HepG2 (cell line): ENCODE data around the gene CREBRF. TPM values are rescaled to one million over a fixed set of nuclear protein-coding genes. Genes with fewer than 3 reads are reported as not detected.

Experiments
- HOXA7 ChIP-seq: sonication (generic); formaldehyde crosslinking; IDR thresholded peaks from 2 replicates; pipeline ENCODE4 v1.8.1; 2022; ENCODE audit warnings: mild to moderate bottlenecking, missing genetic modification reagents, moderate library complexity
- KLF15 ChIP-seq: sonication (generic); formaldehyde crosslinking; IDR thresholded peaks from 2 replicates; pipeline ENCODE4 v1.8.1; 2023; ENCODE audit warnings: borderline replicate concordance, mild to moderate bottlenecking, inconsistent platforms, missing genetic modification reagents, mixed read lengths
- MATR3 ChIP-seq: sonication (generic); formaldehyde crosslinking; IDR thresholded peaks from 2 replicates; pipeline ENCODE4 v1.4.0; 2020; ENCODE audit warnings: missing genetic modification reagents
- MNT ChIP-seq: fragments of 450-650 bp; IDR thresholded peaks from 2 replicates; pipeline ENCODE4 v1.6.1; 2016
- RXRB ChIP-seq: IDR thresholded peaks from 2 replicates; pipeline ENCODE4 v1.6.1; 2016; ENCODE audit warnings: borderline replicate concordance, missing genetic modification reagents, missing compliant biosample characterization
- SMARCE1 ChIP-seq: fragments of 450-650 bp; IDR thresholded peaks from 2 replicates; pipeline ENCODE4 v1.6.1; 2017; ENCODE audit warnings: borderline replicate concordance
- ZNF160 ChIP-seq: sonication (generic); formaldehyde crosslinking; IDR thresholded peaks from 2 replicates; pipeline ENCODE4 v1.8.0; 2022; ENCODE audit warnings: mild to moderate bottlenecking, inconsistent platforms, missing genetic modification reagents
- ZNF232 ChIP-seq: sonication (generic); formaldehyde crosslinking; IDR thresholded peaks from 2 replicates; pipeline ENCODE4 v1.4.0; 2020; ENCODE audit warnings: missing genetic modification reagents, borderline replicate concordance
- ZNF260 ChIP-seq: sonication (generic); formaldehyde crosslinking; IDR thresholded peaks from 2 replicates; pipeline ENCODE4 v1.4.0; 2020; ENCODE audit warnings: missing genetic modification reagents, low read depth, mild to moderate bottlenecking, borderline replicate concordance
- ZNF354B ChIP-seq: sonication (generic); formaldehyde crosslinking; IDR thresholded peaks from 2 replicates; pipeline ENCODE4 v1.8.0; 2022; ENCODE audit warnings: mild to moderate bottlenecking, missing genetic modification reagents
- ZNF570 ChIP-seq: sonication (generic); formaldehyde crosslinking; IDR thresholded peaks from 2 replicates; pipeline ENCODE4 v1.4.0; 2020; ENCODE audit warnings: mild to moderate bottlenecking, missing genetic modification reagents, borderline replicate concordance
- ZNF572 ChIP-seq: sonication (generic); formaldehyde crosslinking; IDR thresholded peaks from 2 replicates; pipeline ENCODE4 v1.5.1; 2020; ENCODE audit warnings: mild to moderate bottlenecking, missing genetic modification reagents
- polyA plus RNA-seq, 8 experiments: library from polyadenylated mRNA; depleted of rRNA in 3 of 8; stranded (reverse) in 7 of 8; unstranded in 1 of 8; fragments of >200 nt; fragmentation: Illumina TruSeq in 4 of 8; extraction: Trizol in 4 of 8; gene quantifications; 2 replicates each; pipeline versions ENCODE4 v1.2.1 to v1.2.3, GENCODE V29; 2011 to 2016; ENCODE audit warnings: low read depth in 4 of 8, missing spikeins in 1 of 8, mixed read lengths in 1 of 8; ENCODE audit not compliant: insufficient read depth in 1 of 8
- total RNA-seq, 5 experiments: library from RNA; depleted of rRNA; stranded (reverse); fragments of >200 nt; fragmentation: Illumina TruSeq; extraction: Trizol; gene quantifications; 2 replicates each; pipeline ENCODE4 v1.2.3, GENCODE V29; 2016; ENCODE audit warnings: low read depth in 1 of 5
- TF ChIP-seq, protein P1 (sequence below): sonication (generic); formaldehyde crosslinking; IDR thresholded peaks from 2 replicates; pipeline ENCODE4 v1.4.0; 2020; ENCODE audit warnings: mild to moderate bottlenecking, missing genetic modification reagents
- TF ChIP-seq, protein P2 (sequence below): IDR thresholded peaks from 2 replicates; pipeline ENCODE4 v1.6.1; 2012; ENCODE audit warnings: low read length, improper control_type of control experiment
- TF ChIP-seq, protein P3 (sequence below): sonication (generic); formaldehyde crosslinking; IDR thresholded peaks from 2 replicates; pipeline ENCODE4 v1.4.0; 2020; ENCODE audit warnings: missing genetic modification reagents, low read depth, mild to moderate bottlenecking, borderline replicate concordance
- TF ChIP-seq, protein P4 (sequence below): IDR thresholded peaks from 2 replicates; pipeline ENCODE4 v1.6.1; 2016

The CREBRF gene
- total and polyA plus RNA-seq, 2 of the 13 experiments (the other 11 are each of a cell fraction or from before 2014, with no cell fraction given), result 4.5 to 10.2 TPM

DNA sequence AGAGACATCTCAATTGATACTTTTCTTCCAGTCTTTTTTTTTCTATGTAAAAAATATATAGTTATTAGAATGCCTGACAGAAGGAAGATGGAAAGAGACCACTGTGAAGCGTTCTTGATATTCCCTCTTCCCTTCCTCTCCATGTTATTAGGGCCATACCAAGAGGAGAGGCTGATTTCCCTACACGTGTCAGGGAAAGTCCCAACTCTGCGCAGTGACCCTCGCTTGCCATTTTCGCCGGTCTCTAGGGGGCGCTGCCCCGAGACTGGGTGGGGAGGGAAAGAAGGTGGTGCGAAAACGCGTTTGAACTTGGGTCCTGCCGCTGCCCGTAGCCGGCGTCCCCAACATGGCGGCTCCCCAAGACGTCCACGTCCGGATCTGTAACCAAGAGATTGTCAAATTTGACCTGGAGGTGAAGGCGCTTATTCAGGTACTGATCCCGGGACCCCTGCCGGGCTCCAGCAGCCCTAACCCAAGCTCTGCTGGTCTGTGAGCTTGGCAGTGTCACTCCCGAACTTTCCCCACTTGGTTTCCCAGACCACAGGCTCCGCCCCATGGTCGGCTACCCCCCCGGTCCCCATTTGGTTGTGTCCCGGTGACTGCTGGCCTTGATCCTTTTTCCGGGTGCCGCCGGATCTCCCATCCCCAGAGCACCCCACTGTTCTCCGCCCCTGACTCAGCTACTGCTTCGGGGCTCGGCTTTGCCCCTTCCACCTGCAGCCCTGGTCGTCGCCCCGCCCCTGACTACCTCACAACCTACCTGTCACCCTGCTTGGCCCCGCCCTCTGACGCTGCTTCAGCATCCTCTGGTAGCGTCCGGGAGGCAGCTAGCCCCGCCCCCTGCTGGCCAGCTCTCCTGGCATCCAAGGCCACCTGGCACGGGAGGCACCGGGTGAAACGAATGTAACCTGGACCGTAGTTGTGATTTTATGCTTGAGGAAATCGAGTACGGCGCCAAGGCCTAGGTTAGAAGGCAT lies 88.3 kb downstream of the CREBRF start, which contains the start of gene BNIP1 (continued):
- TF ChIP-seq, protein P1, sequence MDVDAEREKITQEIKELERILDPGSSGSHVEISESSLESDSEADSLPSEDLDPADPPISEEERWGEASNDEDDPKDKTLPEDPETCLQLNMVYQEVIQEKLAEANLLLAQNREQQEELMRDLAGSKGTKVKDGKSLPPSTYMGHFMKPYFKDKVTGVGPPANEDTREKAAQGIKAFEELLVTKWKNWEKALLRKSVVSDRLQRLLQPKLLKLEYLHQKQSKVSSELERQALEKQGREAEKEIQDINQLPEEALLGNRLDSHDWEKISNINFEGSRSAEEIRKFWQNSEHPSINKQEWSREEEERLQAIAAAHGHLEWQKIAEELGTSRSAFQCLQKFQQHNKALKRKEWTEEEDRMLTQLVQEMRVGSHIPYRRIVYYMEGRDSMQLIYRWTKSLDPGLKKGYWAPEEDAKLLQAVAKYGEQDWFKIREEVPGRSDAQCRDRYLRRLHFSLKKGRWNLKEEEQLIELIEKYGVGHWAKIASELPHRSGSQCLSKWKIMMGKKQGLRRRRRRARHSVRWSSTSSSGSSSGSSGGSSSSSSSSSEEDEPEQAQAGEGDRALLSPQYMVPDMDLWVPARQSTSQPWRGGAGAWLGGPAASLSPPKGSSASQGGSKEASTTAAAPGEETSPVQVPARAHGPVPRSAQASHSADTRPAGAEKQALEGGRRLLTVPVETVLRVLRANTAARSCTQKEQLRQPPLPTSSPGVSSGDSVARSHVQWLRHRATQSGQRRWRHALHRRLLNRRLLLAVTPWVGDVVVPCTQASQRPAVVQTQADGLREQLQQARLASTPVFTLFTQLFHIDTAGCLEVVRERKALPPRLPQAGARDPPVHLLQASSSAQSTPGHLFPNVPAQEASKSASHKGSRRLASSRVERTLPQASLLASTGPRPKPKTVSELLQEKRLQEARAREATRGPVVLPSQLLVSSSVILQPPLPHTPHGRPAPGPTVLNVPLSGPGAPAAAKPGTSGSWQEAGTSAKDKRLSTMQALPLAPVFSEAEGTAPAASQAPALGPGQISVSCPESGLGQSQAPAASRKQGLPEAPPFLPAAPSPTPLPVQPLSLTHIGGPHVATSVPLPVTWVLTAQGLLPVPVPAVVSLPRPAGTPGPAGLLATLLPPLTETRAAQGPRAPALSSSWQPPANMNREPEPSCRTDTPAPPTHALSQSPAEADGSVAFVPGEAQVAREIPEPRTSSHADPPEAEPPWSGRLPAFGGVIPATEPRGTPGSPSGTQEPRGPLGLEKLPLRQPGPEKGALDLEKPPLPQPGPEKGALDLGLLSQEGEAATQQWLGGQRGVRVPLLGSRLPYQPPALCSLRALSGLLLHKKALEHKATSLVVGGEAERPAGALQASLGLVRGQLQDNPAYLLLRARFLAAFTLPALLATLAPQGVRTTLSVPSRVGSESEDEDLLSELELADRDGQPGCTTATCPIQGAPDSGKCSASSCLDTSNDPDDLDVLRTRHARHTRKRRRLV (CRISPR knock-in tag), result 0 out of 2 replicates have a peak, but pooled peaks have one; percentile 71
- TF ChIP-seq, protein P2, sequence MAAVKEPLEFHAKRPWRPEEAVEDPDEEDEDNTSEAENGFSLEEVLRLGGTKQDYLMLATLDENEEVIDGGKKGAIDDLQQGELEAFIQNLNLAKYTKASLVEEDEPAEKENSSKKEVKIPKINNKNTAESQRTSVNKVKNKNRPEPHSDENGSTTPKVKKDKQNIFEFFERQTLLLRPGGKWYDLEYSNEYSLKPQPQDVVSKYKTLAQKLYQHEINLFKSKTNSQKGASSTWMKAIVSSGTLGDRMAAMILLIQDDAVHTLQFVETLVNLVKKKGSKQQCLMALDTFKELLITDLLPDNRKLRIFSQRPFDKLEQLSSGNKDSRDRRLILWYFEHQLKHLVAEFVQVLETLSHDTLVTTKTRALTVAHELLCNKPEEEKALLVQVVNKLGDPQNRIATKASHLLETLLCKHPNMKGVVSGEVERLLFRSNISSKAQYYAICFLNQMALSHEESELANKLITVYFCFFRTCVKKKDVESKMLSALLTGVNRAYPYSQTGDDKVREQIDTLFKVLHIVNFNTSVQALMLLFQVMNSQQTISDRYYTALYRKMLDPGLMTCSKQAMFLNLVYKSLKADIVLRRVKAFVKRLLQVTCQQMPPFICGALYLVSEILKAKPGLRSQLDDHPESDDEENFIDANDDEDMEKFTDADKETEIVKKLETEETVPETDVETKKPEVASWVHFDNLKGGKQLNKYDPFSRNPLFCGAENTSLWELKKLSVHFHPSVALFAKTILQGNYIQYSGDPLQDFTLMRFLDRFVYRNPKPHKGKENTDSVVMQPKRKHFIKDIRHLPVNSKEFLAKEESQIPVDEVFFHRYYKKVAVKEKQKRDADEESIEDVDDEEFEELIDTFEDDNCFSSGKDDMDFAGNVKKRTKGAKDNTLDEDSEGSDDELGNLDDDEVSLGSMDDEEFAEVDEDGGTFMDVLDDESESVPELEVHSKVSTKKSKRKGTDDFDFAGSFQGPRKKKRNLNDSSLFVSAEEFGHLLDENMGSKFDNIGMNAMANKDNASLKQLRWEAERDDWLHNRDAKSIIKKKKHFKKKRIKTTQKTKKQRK, result no peak
- TF ChIP-seq, protein P3, sequence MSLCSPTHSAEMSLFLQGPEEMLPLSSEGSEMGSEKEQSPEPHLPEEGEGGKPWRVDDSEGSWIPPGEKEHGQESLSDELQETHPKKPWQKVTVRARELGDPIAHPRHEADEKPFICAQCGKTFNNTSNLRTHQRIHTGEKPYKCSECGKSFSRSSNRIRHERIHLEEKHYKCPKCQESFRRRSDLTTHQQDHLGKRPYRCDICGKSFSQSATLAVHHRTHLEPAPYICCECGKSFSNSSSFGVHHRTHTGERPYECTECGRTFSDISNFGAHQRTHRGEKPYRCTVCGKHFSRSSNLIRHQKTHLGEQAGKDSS (CRISPR knock-in tag), result peak; percentile 50
- TF ChIP-seq KLF15 (CRISPR knock-in tag) (0 out of 2 replicates have a peak, but pooled peaks have one; percentile 45), MNT (no peak; the same call in 1 of the 2 replicates), ZNF570 (no peak), HOXA7 (CRISPR knock-in tag) (no peak), ZNF572 (CRISPR knock-in tag) (no peak), RXRB (CRISPR knock-in tag) (peak; percentile 72), ZNF232 (peak; percentile 45; the same call in 1 of the 2 replicates), ZNF354B (0 out of 2 replicates have a peak, but pooled peaks have one; percentile 57), ZNF260 (CRISPR knock-in tag) (no peak), SMARCE1 (no peak), MATR3 (CRISPR knock-in tag) (no peak), ZNF160 (CRISPR knock-in tag) (no peak)
- TF ChIP-seq, protein P4, sequence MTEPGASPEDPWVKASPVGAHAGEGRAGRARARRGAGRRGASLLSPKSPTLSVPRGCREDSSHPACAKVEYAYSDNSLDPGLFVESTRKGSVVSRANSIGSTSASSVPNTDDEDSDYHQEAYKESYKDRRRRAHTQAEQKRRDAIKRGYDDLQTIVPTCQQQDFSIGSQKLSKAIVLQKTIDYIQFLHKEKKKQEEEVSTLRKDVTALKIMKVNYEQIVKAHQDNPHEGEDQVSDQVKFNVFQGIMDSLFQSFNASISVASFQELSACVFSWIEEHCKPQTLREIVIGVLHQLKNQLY (CRISPR knock-in tag), result no peak
